Endothelial cell of umbilical vein (primary cell): Measurements from ENCODE around the gene HOXB3. TPM values are rescaled to one million over a fixed set of nuclear protein-coding genes. Genes with fewer than 3 reads are reported as not detected.
A peak's percentile ranks its signal among the peaks of the same experiment; 100 is the strongest.

Source experiments
- BruUV-seq: library from RNA; stranded (reverse); fragments of 400-500 nt; replicated peaks from 2 replicates; lab custom pipeline; 2021; lab: Mats Ljungman, UMichigan
- CTCF ChIA-PET: fragments of 300-600, 350-600 bp; sonication (Branson Sonifier 250); formaldehyde crosslinking; loops from one replicate; lab custom pipeline; 2021; ENCODE audit warnings: antibody characterized with exemption, inconsistent platforms; lab: Charles Lee
- POLR2A ChIA-PET: fragments of 300-600, 350-600 bp; sonication (Branson Sonifier 250); formaldehyde crosslinking; loops from one replicate; lab custom pipeline; 2021; ENCODE audit warnings: antibody characterized with exemption, inconsistent platforms; lab: Charles Lee
- DNase-seq: peaks from one replicate; pipeline ENCODE4 v3.0.0-alpha.2; 2011; ENCODE audit warnings: low read depth, low spot score
- FAIRE-seq: peaks from 2 replicates; lab custom pipeline; 2011; peaks lifted over from hg19 to GRCh38; lab: Jason Lieb, UNC
- H2AFZ ChIP-seq: 2 replicates; pipeline ENCODE4 v1.6.0; 2012; ENCODE audit warnings: low read depth, low read length, control low read depth, inconsistent platforms
- H3K27ac ChIP-seq: 2 replicates; pipeline ENCODE4 v1.5.1; 2011; ENCODE audit warnings: low read depth, mild to moderate bottlenecking, control low read depth, low read length, moderate library complexity; ENCODE audit not compliant: insufficient read depth
- H3K27me3 ChIP-seq, 2 experiments: 2 replicates each; pipeline versions ENCODE4 v1.6.0 to v1.6.1; 2011; ENCODE audit warnings: low read length in 2 of 2, mixed read lengths in 1 of 2; ENCODE audit not compliant: control insufficient read depth in 2 of 2, insufficient read depth in 2 of 2
- H3K36me3 ChIP-seq, 2 experiments: 2 replicates in 1 of 2; 3 replicates in 1 of 2; pipeline ENCODE4 v1.5.1; 2011; ENCODE audit warnings: low read length in 2 of 2, mild to moderate bottlenecking in 1 of 2, moderate library complexity in 1 of 2; ENCODE audit not compliant: control insufficient read depth in 2 of 2, insufficient read depth in 2 of 2; ENCODE audit errors: extremely low read depth in 1 of 2
- H3K4me1 ChIP-seq: 3 replicates; pipeline ENCODE4 v1.5.1; 2011; ENCODE audit warnings: mild to moderate bottlenecking, low read length; ENCODE audit not compliant: control insufficient read depth, insufficient read depth; ENCODE audit errors: extremely low read depth
- H3K4me2 ChIP-seq: 2 replicates; pipeline ENCODE4 v1.6.1; 2011; ENCODE audit warnings: low read length, control low read depth, mixed read lengths; ENCODE audit not compliant: insufficient read depth
- H3K4me3 ChIP-seq, 3 experiments: fragments of 200-600 bp in 1 of 3; sonication (generic), shearing (Covaris generic) in 1 of 3; replicated peaks in 1 of 3; 2 replicates each; pipeline ENCODE4 v1.5.1; 2011 to 2016; ENCODE audit warnings: control low read depth in 3 of 3, low read length in 3 of 3, mild to moderate bottlenecking in 2 of 3, inconsistent platforms in 1 of 3, low read depth in 1 of 3, moderate library complexity in 1 of 3; ENCODE audit not compliant: insufficient read depth in 1 of 3
- H3K79me2 ChIP-seq: 2 replicates; pipeline ENCODE4 v1.6.0; 2012; ENCODE audit warnings: low read length, inconsistent platforms; ENCODE audit not compliant: control insufficient read depth, insufficient read depth
- H3K9ac ChIP-seq: replicated peaks from 2 replicates; pipeline ENCODE3; 2011; ENCODE audit warnings: low read length, control low read depth; ENCODE audit not compliant: insufficient read depth; ENCODE audit errors: extremely low read depth
- H3K9me1 ChIP-seq: replicated peaks from 3 replicates; pipeline ENCODE4 v1.6.0; 2011; ENCODE audit warnings: mild to moderate bottlenecking, low read length; ENCODE audit not compliant: control insufficient read depth, insufficient read depth; ENCODE audit errors: extremely low read depth
- H3K9me3 ChIP-seq: replicated peaks from 2 replicates; pipeline ENCODE4 v1.5.1; 2012; ENCODE audit warnings: low read length, inconsistent platforms; ENCODE audit not compliant: control insufficient read depth, insufficient read depth
- H4K20me1 ChIP-seq: replicated peaks from 2 replicates; pipeline ENCODE3; 2011; ENCODE audit warnings: mild to moderate bottlenecking, low read length; ENCODE audit not compliant: control insufficient read depth, insufficient read depth; ENCODE audit errors: extremely low read depth
- CTCF ChIP-seq, 2 donors: IDR thresholded peaks; 1 replicate in 1 of 2; 2 replicates in 1 of 2; pipeline ENCODE4 v1.5.1; 2011; ENCODE audit warnings: low read length in 2 of 2, mild to moderate bottlenecking in 2 of 2, moderate library complexity in 2 of 2, control low read depth in 1 of 2, inconsistent platforms in 1 of 2, low read depth in 1 of 2; ENCODE audit not compliant: insufficient read depth in 1 of 2; ENCODE audit errors: extremely low read depth in 1 of 2
- EZH2 ChIP-seq: IDR thresholded peaks from 2 replicates; pipeline ENCODE4 v1.6.1; 2012; ENCODE audit warnings: borderline replicate concordance, low read depth, mild to moderate bottlenecking, moderate library complexity, low read length, inconsistent platforms; ENCODE audit not compliant: severe bottlenecking
- FOS ChIP-seq: IDR thresholded peaks from 2 replicates; pipeline ENCODE4 v1.6.1; 2011; ENCODE audit warnings: mild to moderate bottlenecking, low read length, moderate library complexity, borderline replicate concordance; ENCODE audit not compliant: insufficient read depth
- GATA2 ChIP-seq: IDR thresholded peaks from 2 replicates; pipeline ENCODE4 v1.7.0; 2011; ENCODE audit warnings: low read depth, mild to moderate bottlenecking, moderate library complexity, mixed read lengths, low read length; ENCODE audit not compliant: insufficient read length, insufficient read depth
- JUN ChIP-seq: IDR thresholded peaks from 2 replicates; pipeline ENCODE4 v1.6.1; 2011; ENCODE audit warnings: borderline replicate concordance, low read depth; ENCODE audit not compliant: insufficient read length, insufficient read depth
- MYC ChIP-seq: IDR thresholded peaks from one replicate; pipeline ENCODE4 v1.6.1; 2011; ENCODE audit warnings: mild to moderate bottlenecking, low read depth, low read length
- POLR2A ChIP-seq: IDR thresholded peaks from 2 replicates; pipeline ENCODE4 v1.6.1; 2012; ENCODE audit warnings: low read depth, mild to moderate bottlenecking, control low read depth, low read length
- POLR2AphosphoS5 ChIP-seq: IDR thresholded peaks from 2 replicates; pipeline ENCODE4 v1.6.1; 2012; ENCODE audit warnings: low read depth, mild to moderate bottlenecking, control low read depth, low read length, moderate library complexity; ENCODE audit not compliant: insufficient read depth
- dilution Hi-C: fragments of 300-500 bp; cut with MboI; formaldehyde crosslinking; loops from one replicate; pipeline ENCODE4 v1.15.0; 2019; ENCODE audit warnings: low sequenced_read_pairs; ENCODE audit not compliant: extremely low pct_ligation_motif_present
- intact Hi-C: fragments of 100-400 bp; cut with micrococcal nuclease; formaldehyde crosslinking; loops from one replicate; pipeline ENCODE4 v1.10.0; 2022
- polyA plus RNA-seq, 4 experiments: library from polyadenylated mRNA; depleted of rRNA in 3 of 4; stranded (reverse) in 3 of 4; unstranded in 1 of 4; fragments of >200 nt; gene quantifications; 2 replicates each; pipeline versions ENCODE4 v1.2.1 to v1.2.3, GENCODE V29; 2011 to 2012; ENCODE audit warnings: missing spikeins in 1 of 4
- total RNA-seq: library from RNA; stranded (reverse); gene quantifications from 2 replicates; pipeline ENCODE4 v1.2.3, GENCODE V29; 2021
- TF ChIP-seq, protein P1 (sequence below): IDR thresholded peaks from 2 replicates; pipeline ENCODE4 v1.6.1; 2011; ENCODE audit not compliant: insufficient read depth, insufficient read length

Gene HOXB3
- total and polyA plus RNA-seq, 2 donors (not counting 3 experiments of a cell fraction or from before 2014, with no cell fraction given): 29.6 to 56.6 TPM

DNA sequence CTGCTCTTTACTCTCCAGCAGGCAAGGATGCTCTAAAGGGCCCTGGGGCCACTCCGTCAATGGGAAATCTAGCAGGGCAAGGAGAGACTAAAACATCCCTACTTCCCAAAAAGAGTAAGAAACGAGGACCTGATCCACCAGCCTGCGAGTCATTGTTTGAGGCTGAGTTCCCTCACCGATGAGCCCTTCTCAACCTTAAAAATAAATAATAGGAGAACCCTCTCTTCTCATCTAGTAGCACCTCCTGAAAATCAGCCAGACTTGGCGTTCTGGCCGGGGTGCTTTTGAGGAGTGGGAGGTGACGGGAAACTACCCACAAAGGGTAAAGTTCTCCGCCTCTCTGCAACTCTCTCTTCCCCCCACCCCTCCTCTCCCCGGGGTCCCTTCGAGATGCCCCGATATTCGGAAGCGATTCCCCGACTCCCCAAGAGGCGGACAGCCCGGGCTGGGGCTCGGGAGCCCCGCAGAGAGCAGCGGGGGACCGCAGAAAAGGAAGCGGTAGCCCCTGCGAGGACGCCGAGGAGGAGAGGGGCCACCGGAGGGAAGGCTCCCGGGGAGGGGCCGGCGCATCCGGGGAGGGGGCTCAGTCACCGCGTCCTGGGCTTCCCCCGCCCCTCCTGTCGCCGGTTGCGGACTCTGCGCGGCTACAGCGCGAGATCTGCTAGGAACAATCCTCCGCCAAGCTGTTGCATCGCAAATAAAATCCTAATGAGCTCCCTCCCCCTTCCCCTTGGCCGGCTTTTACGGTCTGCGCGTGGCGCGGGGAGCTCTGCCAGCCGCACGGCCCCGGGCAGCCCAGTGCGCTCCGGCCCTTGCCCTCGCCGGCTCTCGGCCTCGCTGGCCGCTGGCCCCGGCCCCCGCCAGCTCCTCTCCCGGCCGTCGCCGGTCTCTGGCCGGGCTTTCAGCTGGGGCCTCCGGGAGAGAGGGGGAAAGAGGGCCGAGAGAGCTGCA is 34.8 kb upstream of the HOXB3 start:
- H3K9ac ChIP-seq: peak overlapping the region; percentile 38
- H3K4me3 ChIP-seq: peak overlapping the region; percentile 40 to 66 (median 64)
- H2AFZ ChIP-seq: peak overlapping the region; percentile 86
- H3K4me1 ChIP-seq: peaks cover 13% of the 10 kb centered on the region
- no peaks in the 10 kb centered on the region for H3K9me1 ChIP-seq
- dilution Hi-C loops (no loop called here), intact Hi-C loops (loop anchor here (1.0 kb wide), 1 partner anchor 11 kb away; no protein-coding TSS in a partner anchor)
- H3K36me3 ChIP-seq: no peaks in the 10 kb centered on the region
- DNase-seq (no peak), FAIRE-seq (no peak)
- peaks cover 73 to 96% of the 10 kb centered on the region in 2 experiments for H3K27me3 ChIP-seq
- POLR2A ChIA-PET: interaction anchor here (0.6 kb wide), 1 partner anchor 15 kb away, joined by 3 read pairs; no protein-coding TSS in a partner anchor
- peak overlapping the region; percentile 82 for H3K4me2 ChIP-seq
- TF ChIP-seq JUN (no peak), EZH2 (peak; percentile 73), POLR2AphosphoS5 (no peak)
- no peaks in the 10 kb centered on the region for H4K20me1 ChIP-seq
- CTCF ChIA-PET: interaction anchor here (0.7 to 3.2 kb wide), 12 partner anchors 9 to 556 kb away, joined by 3 to 73 read pairs (median 4); partner anchors contain the start of gene HOXB8
- H3K27ac ChIP-seq: no peak overlapping the region
- H3K9me3 ChIP-seq: no peaks in the 10 kb centered on the region
- no peaks in the 10 kb centered on the region for H3K79me2 ChIP-seq
- no TSS peak for BruUV-seq

DNA sequence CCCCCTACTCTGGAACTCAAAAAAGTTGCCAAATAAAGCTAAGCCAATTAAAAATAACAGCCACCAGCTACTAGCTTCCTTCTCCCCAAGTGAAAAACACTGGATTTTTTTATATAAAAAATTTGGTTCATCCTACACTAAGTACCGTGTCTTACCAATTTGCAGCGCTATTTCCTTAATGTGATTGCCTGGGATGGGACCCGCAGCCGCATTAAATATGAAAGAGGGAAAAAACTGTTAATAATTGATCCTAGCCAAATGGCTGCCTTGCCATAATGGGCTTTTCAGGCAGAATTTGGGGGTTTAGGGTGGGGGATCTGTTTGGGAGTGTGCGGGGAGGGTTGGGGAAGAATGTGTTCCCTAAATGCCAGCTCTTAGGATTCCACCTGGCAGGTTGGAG is 34.1 kb upstream of the HOXB3 start:
- ChIA-PET CTCF (interaction anchor here (1.5 to 6.3 kb wide), 3 partner anchors 10 to 13 kb away, joined by 7 to 45 read pairs (median 8); partner anchors contain the start of gene HOXB8), POLR2A (no interaction called here)
- no peaks in the 10 kb centered on the region for H3K9me1 ChIP-seq
- no peak overlapping the region for H3K27ac ChIP-seq
- no peak overlapping the region for H2AFZ ChIP-seq
- dilution Hi-C loops: no loop called here
- no peak for DNase-seq
- H3K4me2 ChIP-seq: no peak overlapping the region
- TF ChIP-seq POLR2AphosphoS5: no peak
- TF ChIP-seq MYC: no peak
- TF ChIP-seq CTCF (IDR thresholded peaks at IDR 0.05; ENCODE audit: extremely low read depth in 1 of 2, insufficient read depth in 1 of 2, low read depth in 1 of 2, low read length in 2 of 2): no peak
- no peak for TF ChIP-seq FOS
- TF ChIP-seq, protein P1, sequence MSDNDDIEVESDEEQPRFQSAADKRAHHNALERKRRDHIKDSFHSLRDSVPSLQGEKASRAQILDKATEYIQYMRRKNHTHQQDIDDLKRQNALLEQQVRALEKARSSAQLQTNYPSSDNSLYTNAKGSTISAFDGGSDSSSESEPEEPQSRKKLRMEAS: no peak
- TF ChIP-seq GATA2: no peak
- no peak for TF ChIP-seq POLR2A
- no peak for TF ChIP-seq EZH2
- no peak for TF ChIP-seq JUN
- no peaks in the 10 kb centered on the region for H3K79me2 ChIP-seq
- BruUV-seq: no TSS peak
- H3K27me3 ChIP-seq: peaks cover 72 to 95% of the 10 kb centered on the region in 2 experiments
- intact Hi-C loops: no loop called here
- no peaks in the 10 kb centered on the region for H4K20me1 ChIP-seq
- H3K4me1 ChIP-seq: peaks cover 13% of the 10 kb centered on the region
- no peak for FAIRE-seq
- H3K36me3 ChIP-seq: no peaks in the 10 kb centered on the region
- H3K9ac ChIP-seq: no peak overlapping the region
- no peaks in the 10 kb centered on the region for H3K9me3 ChIP-seq
- no peak overlapping the region for H3K4me3 ChIP-seq
